H1 (cell line): ENCODE results near the gene SLX4. TPM values are rescaled to one million over a fixed set of nuclear protein-coding genes. Genes with fewer than 3 reads are reported as not detected.

Experiments
- CTCF ChIA-PET: fragments of 300-600 bp; sonication (Branson Sonifier 250); formaldehyde crosslinking; loops from one replicate; lab custom pipeline; 2021; ENCODE audit not compliant: partially characterized antibody; lab: Charles Lee
- POLR2A ChIA-PET: fragments of 300-600 bp; sonication (Branson Sonifier 250); formaldehyde crosslinking; loops from one replicate; lab custom pipeline; 2021; ENCODE audit warnings: inconsistent platforms; ENCODE audit not compliant: partially characterized antibody; lab: Charles Lee
- DNase-seq, 2 experiments: peaks; one replicate each; pipeline versions ENCODE4 v3.0.0 to v3.0.0-alpha.2; 2010 to 2022; ENCODE audit warnings: low spot score in 2 of 2, low read depth in 1 of 2, mixed read lengths in 1 of 2
- FAIRE-seq: peaks from 2 replicates; lab custom pipeline; 2011; peaks lifted over from hg19 to GRCh38; lab: Jason Lieb, UNC
- H2AFZ ChIP-seq: 2 replicates; pipeline ENCODE4 v1.8.1; 2012; ENCODE audit warnings: low read length, inconsistent platforms
- H2AK5ac ChIP-seq: 2 replicates; pipeline ENCODE4 v1.6.1; 2013; ENCODE audit warnings: low read depth, low read length
- H2BK120ac ChIP-seq: replicated peaks from 2 replicates; pipeline ENCODE3; 2013; ENCODE audit warnings: low read depth, low read length, inconsistent platforms
- H2BK12ac ChIP-seq: 2 replicates; pipeline ENCODE4 v1.6.1; 2013; ENCODE audit warnings: low read depth, low read length
- H2BK15ac ChIP-seq: 2 replicates; pipeline ENCODE4 v1.6.1; 2013; ENCODE audit warnings: low read length
- H2BK20ac ChIP-seq: 2 replicates; pipeline ENCODE4 v1.6.1; 2013; ENCODE audit warnings: low read length
- H2BK5ac ChIP-seq: 2 replicates; pipeline ENCODE4 v1.6.1; 2013; ENCODE audit warnings: low read depth, low read length
- H3K14ac ChIP-seq: 2 replicates; pipeline ENCODE4 v1.6.1; 2013; ENCODE audit warnings: inconsistent platforms; ENCODE audit not compliant: insufficient read length
- H3K18ac ChIP-seq: 2 replicates; pipeline ENCODE4 v1.6.1; 2013; ENCODE audit warnings: low read length; ENCODE audit errors: extremely low read depth
- H3K23ac ChIP-seq: 2 replicates; pipeline ENCODE4 v1.6.1; 2013; ENCODE audit warnings: inconsistent platforms; ENCODE audit not compliant: insufficient read length
- H3K23me2 ChIP-seq: 2 replicates; pipeline ENCODE4 v1.6.1; 2013; ENCODE audit warnings: low read depth, low read length
- H3K27ac ChIP-seq: 2 replicates; pipeline ENCODE4 v1.6.1; 2011; ENCODE audit warnings: low read depth, low read length, inconsistent platforms
- H3K27me3 ChIP-seq, 4 experiments: replicated peaks in 1 of 4; 1 replicate in 1 of 4; 2 replicates in 3 of 4; pipeline versions ENCODE4 v1.6.1 to v1.8.1; 2011 to 2013; ENCODE audit warnings: low read length in 3 of 4, mild to moderate bottlenecking in 3 of 4, inconsistent platforms in 2 of 4, mixed read lengths in 2 of 4, moderate library complexity in 1 of 4; ENCODE audit not compliant: control insufficient read depth in 3 of 4, insufficient read depth in 3 of 4; ENCODE audit errors: extremely low read depth in 1 of 4
- H3K36me3 ChIP-seq, 4 experiments: 2 replicates each; pipeline versions ENCODE4 v1.6.1 to v1.8.1; 2011 to 2013; ENCODE audit warnings: mild to moderate bottlenecking in 4 of 4, low read length in 3 of 4, moderate library complexity in 2 of 4, control low read depth in 1 of 4, inconsistent platforms in 1 of 4; ENCODE audit not compliant: insufficient read depth in 4 of 4, control insufficient read depth in 2 of 4
- H3K4ac ChIP-seq: replicated peaks from 2 replicates; pipeline ENCODE3; 2013; ENCODE audit warnings: low read length, low read depth, mixed read lengths, inconsistent platforms; ENCODE audit not compliant: insufficient read length
- H3K4me1 ChIP-seq, 4 experiments: replicated peaks in 1 of 4; 1 replicate in 1 of 4; 2 replicates in 3 of 4; pipeline versions ENCODE4 v1.6.1 to v1.8.1; 2011 to 2013; ENCODE audit warnings: low read length in 3 of 4, inconsistent platforms in 2 of 4, mixed read lengths in 1 of 4; ENCODE audit not compliant: insufficient read depth in 4 of 4, control insufficient read depth in 3 of 4
- H3K4me2 ChIP-seq, 2 experiments: 2 replicates each; pipeline versions ENCODE4 v1.6.1 to v1.8.1; 2011 to 2013; ENCODE audit warnings: low read depth in 2 of 2, low read length in 2 of 2, control low read depth in 1 of 2, inconsistent platforms in 1 of 2, mild to moderate bottlenecking in 1 of 2; ENCODE audit not compliant: insufficient read depth in 1 of 2
- H3K4me3 ChIP-seq, 4 experiments: fragments of 200-600, 300-600 bp in 1 of 4; sonication (generic), shearing (Covaris generic), sonication (Bioruptor Twin) in 1 of 4; 2 replicates each; pipeline versions ENCODE4 v1.5.1 to v1.8.1; 2011 to 2016; ENCODE audit warnings: low read length in 4 of 4, low read depth in 3 of 4, control low read depth in 2 of 4, inconsistent platforms in 2 of 4, mild to moderate bottlenecking in 2 of 4, mixed read lengths in 1 of 4, moderate library complexity in 1 of 4; ENCODE audit not compliant: insufficient read depth in 2 of 4; ENCODE audit errors: extremely low read depth in 1 of 4
- H3K56ac ChIP-seq: replicated peaks from 2 replicates; pipeline ENCODE3; 2013; ENCODE audit warnings: low read depth, mild to moderate bottlenecking, mixed read lengths, low read length, inconsistent platforms; ENCODE audit not compliant: insufficient read length
- H3K79me1 ChIP-seq: 2 replicates; pipeline ENCODE4 v1.6.1; 2013; ENCODE audit warnings: low read depth, low read length, control low read depth
- H3K79me2 ChIP-seq, 2 experiments: 2 replicates each; pipeline versions ENCODE4 v1.6.1 to v1.8.1; 2012 to 2013; ENCODE audit warnings: low read length in 2 of 2, mild to moderate bottlenecking in 2 of 2, inconsistent platforms in 1 of 2; ENCODE audit not compliant: insufficient read depth in 2 of 2, control insufficient read depth in 1 of 2
- H3K9ac ChIP-seq, 4 experiments: replicated peaks in 1 of 4; 1 replicate in 1 of 4; 2 replicates in 3 of 4; pipeline versions ENCODE4 v1.6.1 to v1.8.1; 2011 to 2013; ENCODE audit warnings: low read depth in 3 of 4, low read length in 3 of 4, control low read depth in 2 of 4, mild to moderate bottlenecking in 2 of 4, moderate library complexity in 2 of 4, inconsistent platforms in 1 of 4; ENCODE audit errors: extremely low read depth in 1 of 4
- H3K9me3 ChIP-seq, 2 experiments: 2 replicates each; pipeline versions ENCODE4 v1.6.1 to v1.8.1; 2012 to 2013; ENCODE audit warnings: mild to moderate bottlenecking in 2 of 2, moderate library complexity in 2 of 2, control low read depth in 1 of 2, inconsistent platforms in 1 of 2, low read depth in 1 of 2, low read length in 1 of 2, mixed read lengths in 1 of 2; ENCODE audit not compliant: insufficient read depth in 2 of 2
- H4K20me1 ChIP-seq, 2 experiments: replicated peaks in 1 of 2; 2 replicates each; pipeline versions ENCODE3 to v1.8.1; 2011 to 2013; ENCODE audit warnings: inconsistent platforms in 2 of 2, low read length in 2 of 2, mild to moderate bottlenecking in 1 of 2; ENCODE audit not compliant: insufficient read depth in 2 of 2, control insufficient read depth in 1 of 2
- H4K5ac ChIP-seq: 2 replicates; pipeline ENCODE4 v1.6.1; 2013; ENCODE audit warnings: low read length, low read depth, mixed read lengths, inconsistent platforms; ENCODE audit not compliant: insufficient read length
- H4K8ac ChIP-seq: 2 replicates; pipeline ENCODE4 v1.8.0; 2013; ENCODE audit warnings: mild to moderate bottlenecking, moderate library complexity, low read length, inconsistent platforms; ENCODE audit not compliant: insufficient read depth; ENCODE audit errors: extremely low read depth
- H4K91ac ChIP-seq: replicated peaks from 2 replicates; pipeline ENCODE3; 2013; ENCODE audit warnings: low read length, mixed read lengths, inconsistent platforms; ENCODE audit not compliant: insufficient read length
- JUND ChIP-seq: IDR thresholded peaks from 2 replicates; pipeline ENCODE4 v1.6.1; 2011; ENCODE audit warnings: mild to moderate bottlenecking, improper control_type of control experiment, low read length
- RAD21 ChIP-seq, 2 experiments: IDR thresholded peaks in 1 of 2; conservative IDR thresholded peaks in 1 of 2; 2 replicates each; pipeline ENCODE4 v1.6.1; 2011; ENCODE audit warnings: low read depth in 2 of 2, low read length in 2 of 2, improper control_type of control experiment in 1 of 2, inconsistent platforms in 1 of 2, mild to moderate bottlenecking in 1 of 2, moderate library complexity in 1 of 2
- RFX5 ChIP-seq: IDR thresholded peaks from 2 replicates; pipeline ENCODE4 v1.6.1; 2011; ENCODE audit warnings: low read depth, low read length, improper control_type of control experiment, borderline replicate concordance
- ZNF274 ChIP-seq: IDR thresholded peaks from 2 replicates; pipeline ENCODE4 v1.7.0; 2012; ENCODE audit warnings: low read length, borderline replicate concordance; ENCODE audit errors: extremely low read depth
- WGBS, 2 experiments: shearing (Covaris generic) in 1 of 2; methylation state at CpG; one replicate each; pipeline versions ENCODE4 v1.1.6 to v1.1.7; 2013 to 2015; ENCODE audit warnings: low lambda C conversion rate in 2 of 2, mixed read lengths in 2 of 2, inconsistent platforms in 1 of 2, low coverage in 1 of 2, missing lambda C conversion rate in 1 of 2; ENCODE audit not compliant: insufficient replicate concordance in 2 of 2, insufficient coverage in 1 of 2, insufficient read length in 1 of 2; ENCODE audit errors: extremely low coverage in 1 of 2, missing lambda C conversion rate in 1 of 2; 5-methylcytosine and 5-hydroxymethylcytosine counted together
- polyA plus RNA-seq, 7 experiments: library from polyadenylated mRNA; depleted of rRNA in 3 of 7; stranded (reverse) in 5 of 7; unstranded in 2 of 7; fragments of >200 nt in 5 of 7; fragments of 200-250 nt in 2 of 7; gene quantifications; 1 replicate in 5 of 7; 2 replicates in 1 of 7; 4 replicates in 1 of 7; pipeline versions ENCODE4 v1.2.1 to v1.2.3, GENCODE V29; 2011 to 2013; ENCODE audit warnings: missing spikeins in 2 of 7, mixed read lengths in 2 of 7
- total RNA-seq: library from RNA; stranded (reverse); fragmentation: NEBNext Ultra II Directional; extraction: Animal tissue kit (Norgen Biotek cat#: 25700); gene quantifications from 2 replicates; pipeline ENCODE4 v1.2.1, GENCODE V29; 2021

The SLX4 gene
- total and polyA plus RNA-seq, 2 of the 8 experiments (the other 6 are each of a cell fraction or from before 2014, with no cell fraction given): 4.4 to 11.4 TPM

DNA sequence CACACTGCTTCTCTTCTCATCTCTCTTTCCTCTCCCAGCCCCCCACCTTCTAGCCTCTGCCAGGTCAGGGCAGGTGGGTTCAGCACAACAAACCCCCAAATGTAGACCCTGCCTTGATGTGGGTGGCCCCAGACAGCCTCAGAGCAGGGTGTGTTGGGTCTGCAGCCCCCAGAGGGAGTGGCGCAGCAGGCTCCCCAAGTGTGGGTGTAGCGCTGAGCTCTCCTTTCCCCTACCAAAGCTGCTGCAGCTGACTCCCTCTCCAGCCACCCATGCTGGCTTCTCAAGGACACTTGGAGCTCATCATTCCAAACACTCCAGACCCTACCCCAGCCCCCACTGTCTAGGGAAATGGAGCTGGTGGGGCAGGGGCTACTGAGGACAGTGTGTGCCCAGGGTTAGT lies 61.5 kb downstream of the SLX4 start:
- Histone ChIP-seq H3K14ac (no peak overlapping the region), H3K18ac (peak overlapping the region; percentile 32; the same call in 1 of the 2 replicates), H2BK20ac (no peak overlapping the region), H3K27me3 (peaks cover 0 to 5% (median 0%) of the 10 kb centered on the region in 4 experiments; a peak in 2 of 7 replicates), H4K91ac (peak overlapping the region; percentile 59), H3K79me1 (no peaks in the 10 kb centered on the region), H3K9me3 (no peaks in the 10 kb centered on the region; a peak in 1 of 4 replicates), H3K23ac (no peak overlapping the region), H2AFZ (no peak overlapping the region), H3K56ac (no peak overlapping the region), H3K4me1 (peaks cover 9 to 23% (median 13%) of the 10 kb centered on the region in 4 experiments), H3K23me2 (peaks cover 13% of the 10 kb centered on the region; the same call in 1 of the 2 replicates), H3K4me2 (no peak overlapping the region), H2AK5ac (0 out of 2 replicates have a peak overlapping the region, but pooled peaks have one; percentile 53), H3K4me3 (no peak overlapping the region), H4K20me1 (peaks cover 0 to 9% of the 10 kb centered on the region in 2 experiments), H3K4ac (no peak overlapping the region), H2BK120ac (no peak overlapping the region), H2BK5ac (no peak overlapping the region), H3K36me3 (no peaks in the 10 kb centered on the region), H3K27ac (no peak overlapping the region), H4K5ac (no peak overlapping the region), H3K79me2 (no peaks in the 10 kb centered on the region), H3K9ac (no peak overlapping the region), H2BK12ac (0 out of 2 replicates have a peak overlapping the region, but pooled peaks have one; percentile 50), H2BK15ac (no peak overlapping the region; the same call in 1 of the 2 replicates), H4K8ac (peak overlapping the region; percentile 20; the same call in 1 of the 2 replicates)
- FAIRE-seq (no peak), DNase-seq (no peak)
- POLR2A ChIA-PET: no interaction called here
- CTCF ChIA-PET: interaction anchor here (0.8 to 1.1 kb wide), 2 partner anchors 23 to 141 kb away, joined by 3 read pairs; no protein-coding TSS in a partner anchor
- 100% methylated on average over 2 of the region's 2 CpGs; no CpG with 5 or more reads in 1 of the 2 experiments for WGBS, 2 experiments
- TF ChIP-seq ZNF274 (no peak), RFX5 (no peak), JUND (no peak), RAD21 (IDR thresholded peaks at IDR 0.05 in 1 of 2, conservative IDR thresholded peaks at IDR 0.05 in 1 of 2; ENCODE audit: low read depth in 2 of 2, low read length in 2 of 2) (no peak)
